ENCODE measurements around the gene STK38.
A peak's percentile ranks its signal among the peaks of the same experiment; 100 is the strongest.
"Not testable (repeated sequence)": the region's sequence is repeated elsewhere in the genome, so short reads cannot be mapped to it uniquely, and the experiment has no call there.

Gene STK38

DNA sequence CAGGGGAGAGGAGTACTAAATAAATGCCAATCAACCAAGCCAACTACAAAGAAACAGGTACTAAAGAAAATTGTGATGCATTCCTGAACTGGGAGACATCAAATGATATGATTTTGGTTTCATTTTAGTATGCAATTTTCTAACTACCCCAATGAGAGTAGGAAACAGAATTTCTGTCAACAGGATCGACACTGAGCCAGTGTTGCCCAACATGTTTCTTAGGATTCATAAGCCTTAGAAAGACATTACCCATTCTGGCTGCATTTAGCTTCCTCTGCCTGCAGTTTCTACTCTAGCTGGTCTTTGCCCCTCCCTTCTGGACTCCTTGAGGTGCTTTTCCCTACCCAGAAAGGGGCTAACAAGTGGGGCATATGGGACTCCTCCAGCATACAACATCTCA lies 54.7 kb downstream of the STK38 start:
- DNase-seq (ENCODE audit: low read depth in 2 of 2), result no peak
- TF ChIP-seq, protein P1, sequence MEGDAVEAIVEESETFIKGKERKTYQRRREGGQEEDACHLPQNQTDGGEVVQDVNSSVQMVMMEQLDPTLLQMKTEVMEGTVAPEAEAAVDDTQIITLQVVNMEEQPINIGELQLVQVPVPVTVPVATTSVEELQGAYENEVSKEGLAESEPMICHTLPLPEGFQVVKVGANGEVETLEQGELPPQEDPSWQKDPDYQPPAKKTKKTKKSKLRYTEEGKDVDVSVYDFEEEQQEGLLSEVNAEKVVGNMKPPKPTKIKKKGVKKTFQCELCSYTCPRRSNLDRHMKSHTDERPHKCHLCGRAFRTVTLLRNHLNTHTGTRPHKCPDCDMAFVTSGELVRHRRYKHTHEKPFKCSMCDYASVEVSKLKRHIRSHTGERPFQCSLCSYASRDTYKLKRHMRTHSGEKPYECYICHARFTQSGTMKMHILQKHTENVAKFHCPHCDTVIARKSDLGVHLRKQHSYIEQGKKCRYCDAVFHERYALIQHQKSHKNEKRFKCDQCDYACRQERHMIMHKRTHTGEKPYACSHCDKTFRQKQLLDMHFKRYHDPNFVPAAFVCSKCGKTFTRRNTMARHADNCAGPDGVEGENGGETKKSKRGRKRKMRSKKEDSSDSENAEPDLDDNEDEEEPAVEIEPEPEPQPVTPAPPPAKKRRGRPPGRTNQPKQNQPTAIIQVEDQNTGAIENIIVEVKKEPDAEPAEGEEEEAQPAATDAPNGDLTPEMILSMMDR (IDR thresholded peaks at IDR 0.05; ENCODE audit: low read depth, low read length), result no peak
- no peak overlapping the region for H3K4me3 ChIP-seq (replicated peaks in 1 of 2; ENCODE audit: low read depth in 2 of 2, low read length in 2 of 2)

DNA sequence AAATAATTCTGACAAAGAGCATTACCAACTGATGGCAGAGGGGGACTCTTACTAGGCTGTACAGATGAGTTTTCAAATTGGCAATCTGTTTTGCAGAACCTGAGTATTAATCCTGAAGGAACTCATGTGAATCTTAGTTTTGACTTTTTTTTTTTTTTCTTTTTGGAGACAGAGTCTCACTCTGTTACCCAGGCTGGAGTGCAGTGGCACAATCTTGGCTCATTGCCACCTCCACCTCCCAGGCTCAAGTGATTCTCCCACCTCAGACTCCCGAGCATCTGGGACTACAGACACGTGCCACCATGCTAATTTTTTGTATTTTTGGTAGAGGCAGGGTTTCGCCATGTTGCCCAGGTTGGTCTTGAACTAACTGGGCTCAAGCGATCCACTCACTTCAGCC lies 55.2 kb downstream of the STK38 start:
- no peak for DNase-seq (ENCODE audit: low read depth in 2 of 2)
- TF ChIP-seq, protein P1 (IDR thresholded peaks at IDR 0.05; ENCODE audit: low read depth, low read length), result no peak
- H3K4me3 ChIP-seq (replicated peaks in 1 of 2; ENCODE audit: low read depth in 2 of 2, low read length in 2 of 2), result no peak overlapping the region

DNA sequence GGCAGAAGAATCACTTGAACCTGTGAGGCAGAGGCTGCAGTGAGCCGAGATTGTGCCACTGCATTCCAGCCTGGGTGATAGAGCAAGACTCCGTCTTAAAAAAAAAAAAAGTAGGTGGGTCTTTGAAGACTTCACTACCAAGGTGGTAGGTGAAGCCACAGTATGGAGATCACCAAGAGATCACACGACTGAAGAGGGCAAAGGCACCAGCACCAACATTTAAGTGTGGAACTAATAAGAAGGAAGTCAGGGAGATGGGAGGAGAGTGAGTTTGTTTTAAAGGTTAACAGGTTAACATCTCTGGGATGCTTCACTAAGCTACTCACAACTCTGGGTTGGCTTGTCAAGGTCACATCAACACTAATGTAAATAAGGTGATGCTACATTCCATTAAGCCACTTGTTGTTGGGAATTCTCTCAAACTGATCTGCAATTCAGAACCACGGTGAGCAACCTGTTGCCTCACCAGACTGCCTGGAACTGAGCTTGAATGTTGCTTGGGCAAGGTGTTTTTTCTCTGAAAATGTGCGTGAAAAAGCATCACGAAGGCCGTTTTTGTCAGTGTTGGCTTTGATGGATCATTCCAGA lies 55.8 kb downstream of the STK38 start:
- TF ChIP-seq, protein P1 (IDR thresholded peaks at IDR 0.05; ENCODE audit: low read depth, low read length), result no peak
- peak in 1 of 2 donors; percentile 12 for DNase-seq (ENCODE audit: low read depth in 2 of 2)
- no peak overlapping the region for H3K4me3 ChIP-seq (replicated peaks in 1 of 2; ENCODE audit: low read depth in 2 of 2, low read length in 2 of 2)

DNA sequence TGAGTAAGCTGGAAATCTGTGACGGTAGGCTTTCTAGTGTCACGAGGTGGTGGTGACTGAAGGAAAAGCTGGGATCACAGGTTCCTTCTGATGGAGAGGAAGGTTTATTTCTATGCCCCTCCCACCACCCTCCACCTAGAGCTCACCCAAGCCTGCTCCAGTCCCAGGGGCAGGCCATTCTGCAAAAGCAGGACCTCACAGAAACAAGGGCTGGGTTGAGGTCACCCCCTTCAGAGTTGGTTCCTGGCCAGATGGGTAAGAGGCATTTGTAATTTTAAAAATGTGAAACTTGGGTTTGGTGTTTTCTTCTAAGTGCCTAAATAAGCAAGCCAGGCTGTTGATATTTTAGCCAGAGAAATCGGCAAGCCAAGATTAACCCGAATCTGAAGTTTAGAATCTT lies 57.9 kb downstream of the STK38 start:
- TF ChIP-seq, protein P1 (IDR thresholded peaks at IDR 0.05; ENCODE audit: low read depth, low read length), result no peak
- DNase-seq (ENCODE audit: low read depth in 2 of 2), result no peak
- no peak overlapping the region for H3K4me3 ChIP-seq (replicated peaks in 1 of 2; ENCODE audit: low read depth in 2 of 2, low read length in 2 of 2)

DNA sequence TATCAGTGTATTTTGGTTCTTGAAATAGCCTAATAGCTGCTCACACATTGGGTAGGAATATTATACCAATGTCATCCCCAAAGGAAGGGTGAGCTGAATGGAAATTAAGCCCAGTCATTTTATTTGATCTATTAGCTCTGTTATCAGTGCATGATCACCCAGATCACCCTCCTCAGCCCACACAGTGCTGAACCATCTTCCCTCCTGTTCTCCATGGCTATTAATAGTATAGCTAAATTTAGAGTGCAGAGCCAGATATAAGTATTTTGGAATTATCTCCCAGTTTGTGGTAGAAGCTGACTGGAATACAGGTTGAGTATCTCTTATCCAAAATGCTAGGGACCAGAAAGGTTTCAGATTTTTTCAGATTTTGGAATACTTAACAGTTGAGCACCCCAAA lies 59.1 kb downstream of the STK38 start:
- DNase-seq (ENCODE audit: low read depth in 2 of 2), result no peak
- TF ChIP-seq, protein P1 (IDR thresholded peaks at IDR 0.05; ENCODE audit: low read depth, low read length), result no peak

DNA sequence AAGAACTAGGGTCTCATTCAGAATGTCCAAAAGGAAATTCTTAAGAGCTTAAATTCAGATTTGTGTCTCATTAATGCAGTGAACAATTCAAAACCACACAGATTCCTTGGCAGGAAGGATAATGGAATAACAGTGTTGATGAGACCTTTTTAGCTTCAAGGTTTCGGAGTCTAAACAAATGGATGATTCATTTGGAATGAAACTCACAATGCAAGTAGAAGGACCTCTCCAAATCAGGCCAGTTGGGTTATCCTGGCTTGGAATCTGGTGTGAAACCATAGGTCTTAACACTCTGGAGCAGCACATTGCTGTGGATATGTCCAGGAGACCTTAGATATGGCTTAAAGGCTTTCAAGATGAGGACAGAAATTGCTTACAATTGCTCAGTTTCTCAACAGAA lies 59.6 kb downstream of the STK38 start:
- no peak for DNase-seq (ENCODE audit: low read depth in 2 of 2)
- H3K4me3 ChIP-seq (replicated peaks in 1 of 2; ENCODE audit: low read depth in 2 of 2, low read length in 2 of 2), result no peak overlapping the region
- TF ChIP-seq, protein P1 (IDR thresholded peaks at IDR 0.05; ENCODE audit: low read depth, low read length), result no peak

More for the DNA sequence above, 59.1 kb downstream of the STK38 start:
- H3K4me3 ChIP-seq (replicated peaks in 1 of 2; ENCODE audit: low read depth in 2 of 2, low read length in 2 of 2), result no peak overlapping the region

DNA sequence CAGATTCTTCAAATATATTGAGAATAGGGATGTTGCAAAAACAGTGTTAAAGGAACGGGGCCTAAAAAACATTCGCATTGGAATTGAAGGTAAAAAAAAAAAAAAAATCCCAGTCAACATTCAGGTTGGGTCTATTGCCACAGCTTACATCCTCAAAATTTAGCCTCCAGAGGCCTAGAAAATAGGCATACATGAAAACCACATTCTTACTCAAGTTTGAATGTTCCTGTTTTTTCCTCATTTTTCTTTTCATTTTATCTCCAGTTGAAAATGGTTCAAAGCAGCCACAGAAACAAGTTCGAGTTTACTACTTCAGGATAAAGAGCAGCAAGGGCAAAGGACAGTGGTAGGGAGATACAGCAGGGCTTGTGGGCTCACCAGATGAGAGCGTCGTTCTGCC lies 62.5 kb downstream of the STK38 start:
- no peak for DNase-seq (ENCODE audit: low read depth in 2 of 2)
- H3K4me3 ChIP-seq (replicated peaks in 1 of 2; ENCODE audit: low read depth in 2 of 2, low read length in 2 of 2), result no peak overlapping the region
- TF ChIP-seq, protein P1 (IDR thresholded peaks at IDR 0.05; ENCODE audit: low read depth, low read length), result no peak

DNA sequence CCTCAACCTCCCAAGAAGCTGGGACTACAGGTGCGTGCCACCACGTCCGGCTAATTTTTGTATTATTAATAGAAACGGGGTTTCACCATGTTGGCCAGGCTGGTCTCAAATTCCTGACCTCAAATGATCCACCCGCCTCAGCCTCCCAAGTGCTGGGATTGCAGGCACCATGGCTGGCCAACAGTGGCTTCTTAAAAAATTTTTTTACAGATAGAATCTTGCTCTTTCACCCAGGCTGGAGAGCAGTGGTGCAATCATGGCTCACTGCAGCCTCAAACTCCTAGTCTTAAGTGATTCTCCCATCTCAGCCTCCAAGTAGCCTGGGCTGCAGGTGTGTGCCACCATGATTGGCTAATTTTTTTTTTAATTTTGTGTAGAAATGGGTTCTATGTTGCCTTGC lies 64.0 kb downstream of the STK38 start:
- DNase-seq (ENCODE audit: low read depth in 2 of 2); H3K4me3 ChIP-seq (replicated peaks in 1 of 2; ENCODE audit: low read depth in 2 of 2, low read length in 2 of 2): not testable (repeated sequence)

Measured in cardiac fibroblast (primary cell).